Nephron (organoid): ENCODE measurements around the gene SOX10.

Experiments
- H3K27ac Mint-ChIP-seq, 3 experiments: 2 replicates each; pipeline ENCODE4 v1.8.0; 2020; ENCODE audit warnings: mixed read lengths in 3 of 3, mild to moderate bottlenecking in 2 of 3, moderate library complexity in 1 of 3
- H3K27me3 Mint-ChIP-seq: 2 replicates; pipeline ENCODE4 v1.8.0; 2021; ENCODE audit warnings: low read depth, mild to moderate bottlenecking, moderate library complexity, mixed read lengths
- H3K36me3 Mint-ChIP-seq: 2 replicates; pipeline ENCODE4 v1.8.0; 2020; ENCODE audit warnings: low read depth, mixed read lengths
- H3K4me1 Mint-ChIP-seq: 2 replicates; pipeline ENCODE4 v1.8.0; 2020; ENCODE audit warnings: mixed read lengths
- H3K4me3 Mint-ChIP-seq, 3 experiments: 2 replicates each; pipeline ENCODE4 v1.8.0; 2020; ENCODE audit warnings: mild to moderate bottlenecking in 3 of 3, mixed read lengths in 3 of 3, moderate library complexity in 2 of 3
- H3K9me3 Mint-ChIP-seq: 2 replicates; pipeline ENCODE4 v1.8.0; 2020; ENCODE audit warnings: mixed read lengths
- CTCF ChIP-seq, 3 experiments: fragments of 200-600 bp; sonication (generic); IDR thresholded peaks; one replicate each; pipeline ENCODE4 v1.5.0; 2021; ENCODE audit warnings: antibody characterized with exemption in 3 of 3; ENCODE audit not compliant: unreplicated experiment in 3 of 3

The SOX10 gene

GRCh38 chr22:38025514-38025913 lies 41.2 kb upstream of the SOX10 start:
- Mint-ChIP-seq H3K36me3 (no peaks in the 10 kb centered on the region), H3K4me1 (peaks cover 51% of the 10 kb centered on the region), H3K4me3 (no peak overlapping the region), H3K27ac (no peak overlapping the region), H3K9me3 (no peaks in the 10 kb centered on the region), H3K27me3 (peaks cover 4% of the 10 kb centered on the region)
- TF ChIP-seq CTCF (IDR thresholded peaks at IDR 0.05; ENCODE audit: unreplicated experiment in 3 of 3): no peak

DNA sequence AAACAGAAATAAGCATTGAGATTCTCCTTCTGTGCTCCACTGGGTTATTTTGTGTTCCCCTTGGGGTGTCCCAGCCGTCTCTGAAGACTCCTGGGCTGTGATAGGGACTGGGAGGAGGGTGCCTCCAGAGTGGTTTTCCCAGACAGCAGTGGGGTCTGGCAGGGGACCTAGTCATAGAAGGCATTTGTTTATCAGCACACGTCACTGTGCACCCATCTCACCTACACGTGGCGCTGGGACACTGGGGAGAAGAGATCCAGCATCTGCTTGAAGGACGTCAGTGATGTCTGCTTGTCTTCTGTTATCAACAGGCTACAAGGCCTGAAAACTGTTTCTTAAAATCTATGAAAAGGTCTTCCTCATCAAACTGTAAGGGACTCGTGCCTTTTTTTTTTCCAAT lies 38.7 kb upstream of the SOX10 start:
- H3K27ac Mint-ChIP-seq: no peak overlapping the region

DNA sequence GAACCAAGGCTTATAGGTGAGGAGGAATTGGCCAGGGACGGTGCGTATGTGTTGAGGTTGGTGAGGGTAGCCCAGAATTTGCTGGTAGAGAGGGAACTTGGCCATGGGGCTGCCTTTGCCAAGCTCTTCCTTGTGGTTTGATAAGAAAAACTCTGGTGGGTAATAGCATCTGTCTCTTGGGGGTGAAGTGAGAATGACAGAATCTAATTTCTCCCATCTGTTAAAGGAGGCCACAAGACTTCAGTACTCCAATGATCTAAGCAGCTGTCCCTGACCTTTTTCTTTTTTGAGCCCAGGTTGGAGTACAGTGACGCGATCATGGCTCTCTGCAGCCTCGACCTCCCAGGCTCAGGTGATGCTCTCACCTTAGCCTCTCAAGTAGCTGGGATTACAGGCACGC lies 36.9 kb upstream of the SOX10 start:
- Mint-ChIP-seq H3K36me3 (no peaks in the 10 kb centered on the region), H3K27ac (peak overlapping the region in 2 of 3 experiments; percentile 22 to 45), H3K27me3 (no peaks in the 10 kb centered on the region), H3K9me3 (no peaks in the 10 kb centered on the region), H3K4me3 (no peak overlapping the region), H3K4me1 (peaks cover 32% of the 10 kb centered on the region)
- no peak for TF ChIP-seq CTCF (IDR thresholded peaks at IDR 0.05; ENCODE audit: unreplicated experiment in 3 of 3)

More for the DNA sequence above, 38.7 kb upstream of the SOX10 start:
- no peak for TF ChIP-seq CTCF (IDR thresholded peaks at IDR 0.05; ENCODE audit: unreplicated experiment in 3 of 3)
- Mint-ChIP-seq H3K9me3 (no peaks in the 10 kb centered on the region), H3K4me3 (no peak overlapping the region), H3K36me3 (no peaks in the 10 kb centered on the region), H3K4me1 (peaks cover 31% of the 10 kb centered on the region), H3K27me3 (no peaks in the 10 kb centered on the region)

DNA sequence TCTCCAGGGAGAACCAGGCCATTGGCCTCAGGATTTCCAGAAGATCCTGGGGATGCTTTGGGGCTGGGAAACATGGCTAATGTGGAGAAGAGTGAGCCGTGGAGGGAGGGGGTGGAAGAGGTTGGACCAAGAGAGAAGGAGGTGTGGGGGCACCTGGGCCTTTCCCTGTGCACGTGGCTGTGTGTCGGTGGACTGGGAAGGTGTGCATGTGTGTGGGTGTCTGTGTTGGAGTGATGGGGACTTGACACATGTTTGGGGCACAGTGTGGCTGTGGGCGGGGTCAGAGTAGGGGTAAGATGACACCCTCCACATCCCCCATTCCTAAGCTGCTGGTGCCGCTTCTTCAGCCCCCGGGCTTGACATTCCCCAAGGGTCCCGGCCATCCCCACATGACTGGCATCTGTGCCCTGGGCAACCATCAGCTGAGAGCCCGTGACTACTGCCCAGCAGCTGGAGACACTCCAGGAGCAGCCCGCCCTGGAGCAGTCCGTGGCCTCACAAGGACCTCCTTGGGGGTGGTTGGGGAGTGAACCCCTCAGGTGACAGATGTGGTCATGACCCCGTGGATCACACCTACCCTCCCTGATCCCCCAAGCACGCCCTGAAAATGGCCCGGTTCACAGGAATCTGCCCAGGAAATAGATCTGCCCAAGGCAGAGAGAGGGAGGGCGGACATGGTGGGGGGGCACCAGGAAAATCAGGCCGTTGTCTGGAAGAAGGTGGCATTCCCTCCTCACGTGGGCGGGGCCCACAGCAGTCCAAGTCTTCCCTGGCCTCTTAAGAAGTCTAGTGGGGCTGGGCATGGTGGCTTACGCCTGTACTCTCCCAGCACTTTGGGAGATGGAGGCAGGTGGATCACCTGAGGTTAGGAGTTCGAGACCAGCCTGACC lies 34.8 kb upstream of the SOX10 start:
- peaks cover 26% of the 10 kb centered on the region for H3K4me1 Mint-ChIP-seq
- H3K4me3 Mint-ChIP-seq: no peak overlapping the region
- peaks cover 5% of the 10 kb centered on the region for H3K9me3 Mint-ChIP-seq
- TF ChIP-seq CTCF (IDR thresholded peaks at IDR 0.05; ENCODE audit: unreplicated experiment in 3 of 3): no peak
- no peak overlapping the region for H3K27ac Mint-ChIP-seq
- H3K36me3 Mint-ChIP-seq: no peaks in the 10 kb centered on the region
- H3K27me3 Mint-ChIP-seq: no peaks in the 10 kb centered on the region

DNA sequence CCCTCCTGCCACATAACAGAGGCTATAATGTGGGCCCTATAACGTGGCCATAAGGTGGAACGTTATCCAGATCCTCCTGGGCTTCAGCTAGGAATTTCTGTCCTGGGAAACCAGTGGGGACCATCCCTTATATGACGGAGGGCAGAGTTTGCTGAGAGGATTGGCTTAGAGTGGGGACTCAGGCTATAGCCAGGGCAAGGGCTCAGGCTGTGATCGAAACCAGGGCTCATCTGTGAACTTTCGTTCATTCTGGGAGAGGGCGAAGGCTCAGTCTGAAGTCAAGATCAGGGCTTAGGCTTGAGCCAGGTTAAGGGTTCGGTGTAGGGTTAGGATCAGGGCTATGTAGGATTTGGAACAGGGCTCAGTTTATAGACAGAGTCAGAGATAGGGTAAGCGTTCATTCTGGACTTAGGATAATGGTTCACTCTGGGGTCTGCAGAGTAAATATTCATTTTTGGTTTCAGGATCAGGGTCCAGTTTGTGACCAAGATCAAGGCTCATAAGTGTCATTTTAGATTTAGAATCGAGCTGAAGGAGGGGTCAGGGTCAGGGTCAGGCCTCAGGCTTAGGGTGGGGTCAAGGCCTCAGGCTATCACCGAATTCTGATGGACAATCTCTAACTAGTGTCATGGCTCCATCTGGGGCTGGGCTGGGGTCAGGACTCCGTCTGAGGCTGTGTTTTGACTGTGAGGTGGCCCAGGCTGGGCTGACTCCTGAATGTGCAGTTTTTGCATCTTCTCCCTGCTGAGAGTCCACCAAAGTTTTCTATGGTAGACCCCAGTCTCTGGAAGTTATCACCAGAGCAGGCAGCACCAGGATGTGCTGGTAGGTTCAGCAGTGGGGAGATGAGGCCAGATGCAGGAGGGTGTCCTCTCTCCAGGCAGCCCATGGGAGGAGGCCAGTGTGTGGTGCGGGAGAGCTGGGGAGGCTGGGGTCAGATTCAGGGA lies 33.9 kb upstream of the SOX10 start:
- Mint-ChIP-seq H3K4me1 (peaks cover 26% of the 10 kb centered on the region), H3K36me3 (no peaks in the 10 kb centered on the region)

More for the DNA sequence above, 33.9 kb upstream of the SOX10 start:
- TF ChIP-seq CTCF (IDR thresholded peaks at IDR 0.05; ENCODE audit: unreplicated experiment in 3 of 3): no peak
- Mint-ChIP-seq H3K4me3 (no peak overlapping the region), H3K27ac (peak overlapping the region in 2 of 3 experiments; percentile 5 to 76), H3K27me3 (no peaks in the 10 kb centered on the region), H3K9me3 (peaks cover 5% of the 10 kb centered on the region)
